ENCODE results near the gene BICRAL.
"Not testable (repeated sequence)": the region's sequence is repeated elsewhere in the genome, so short reads cannot be mapped to it uniquely, and the experiment has no call there.

BICRAL gene

GRCh38 chr6:42845327-42845694 lies 63.5 kb downstream of the BICRAL start:
- no peak for DNase-seq (ENCODE audit: low read depth in 3 of 3)

- no peak for DNase-seq (ENCODE audit: low read depth in 3 of 3)
These were observed 64.7 kb downstream of the BICRAL start for GRCh38 chr6:42846505-42846904.

- DNase-seq (ENCODE audit: low read depth in 3 of 3) = no peak
These were observed 66.8 kb downstream of the BICRAL start for GRCh38 chr6:42848700-42849099.

GRCh38 chr6:42851599-42851998 lies 69.7 kb downstream of the BICRAL start:
- DNase-seq (ENCODE audit: low read depth in 3 of 3) = no peak

- DNase-seq (ENCODE audit: low read depth in 3 of 3) = no peak
These were observed 78.2 kb downstream of the BICRAL start for GRCh38 chr6:42860036-42860435.

GRCh38 chr6:42860481-42860880 lies 78.6 kb downstream of the BICRAL start:
- no peak for DNase-seq (ENCODE audit: low read depth in 3 of 3)

GRCh38 chr6:42864602-42865001 lies 82.8 kb downstream of the BICRAL start:
- DNase-seq (ENCODE audit: low read depth in 3 of 3) = no peak

- DNase-seq (ENCODE audit: low read depth in 3 of 3) = no peak
These were observed 88.5 kb downstream of the BICRAL start for GRCh38 chr6:42870145-42870936.

- no peak for DNase-seq (ENCODE audit: low read depth in 3 of 3)
These were observed 89.9 kb downstream of the BICRAL start for GRCh38 chr6:42871711-42872110.

- no peak for DNase-seq (ENCODE audit: low read depth in 3 of 3)
These were observed 91.5 kb downstream of the BICRAL start for GRCh38 chr6:42873313-42873712.

- no peak for DNase-seq (ENCODE audit: low read depth in 3 of 3)
These were observed 95.8 kb downstream of the BICRAL start for GRCh38 chr6:42877695-42878094.

GRCh38 chr6:42879372-42880239 lies 97.8 kb downstream of the BICRAL start, which contains the start of gene RPL7L1:
Gene RPL7L1 (plus strand): TSS chr6:42879616. CDS start chr6:42879911, 295 bp downstream.
- DNase-seq (ENCODE audit: low read depth in 3 of 3) = peak; percentile 54 to 72 (median 72)

GRCh38 chr6:42880240-42880817 lies 98.5 kb downstream of the BICRAL start:
- not testable (repeated sequence) for DNase-seq (ENCODE audit: low read depth in 3 of 3)

GRCh38 chr6:42880871-42881270 lies 99.0 kb downstream of the BICRAL start:
- not testable (repeated sequence) for DNase-seq (ENCODE audit: low read depth in 3 of 3)

GRCh38 chr6:42885702-42886101 lies 103.8 kb downstream of the BICRAL start:
- DNase-seq (ENCODE audit: low read depth in 3 of 3) = no peak

GRCh38 chr6:42888201-42888600 lies 106.3 kb downstream of the BICRAL start:
- not testable (repeated sequence) for DNase-seq (ENCODE audit: low read depth in 3 of 3)

GRCh38 chr6:42889815-42890214 lies 108.0 kb downstream of the BICRAL start:
- DNase-seq (ENCODE audit: low read depth in 3 of 3) = no peak

- DNase-seq (ENCODE audit: low read depth in 3 of 3) = peak; percentile 81 to 90 (median 87)
These were observed 108.7 kb downstream of the BICRAL start for GRCh38 chr6:42890311-42891198.

- DNase-seq (ENCODE audit: low read depth in 3 of 3) = no peak
These were observed 109.4 kb downstream of the BICRAL start for GRCh38 chr6:42891199-42891722.

- not testable (repeated sequence) for DNase-seq (ENCODE audit: low read depth in 3 of 3)
These were observed 112.4 kb downstream of the BICRAL start for GRCh38 chr6:42894041-42894828.
